GM21528 (cell line): ENCODE measurements around the gene NFIX.

Source experiments
- ATAC-seq: cut with Tn5 transposase; IDR thresholded peaks from one replicate; pipeline ENCODE4 v1.9.1; 2021; ENCODE audit warnings: mild to moderate bottlenecking, moderate library complexity; ENCODE audit not compliant: unreplicated experiment, low FRiP score

NFIX gene

GRCh38 chr19:13117772-13118423 is 122.6 kb downstream of the NFIX start, which contains the start of gene NACC1:
Gene NACC1 (plus strand): TSS chr19:13118264. CDS start chr19:13135208, 16,944 bp downstream.
- ATAC-seq, result peak; percentile 50

GRCh38 chr19:13118424-13119193 is 123.3 kb downstream of the NFIX start:
- ATAC-seq, result no peak

GRCh38 chr19:13119627-13120026 is 124.4 kb downstream of the NFIX start:
- ATAC-seq, result no peak

GRCh38 chr19:13120031-13120430 is 124.8 kb downstream of the NFIX start:
- no peak for ATAC-seq

- no peak for ATAC-seq
Observed at GRCh38 chr19:13120817-13121216, 125.5 kb downstream of the NFIX start.

- ATAC-seq, result no peak
Observed at GRCh38 chr19:13121551-13122274, 126.4 kb downstream of the NFIX start.

- ATAC-seq, result no peak
Observed at GRCh38 chr19:13122275-13122878, 127.1 kb downstream of the NFIX start.

- ATAC-seq, result no peak
Observed at GRCh38 chr19:13122980-13123957, 128.0 kb downstream of the NFIX start.

GRCh38 chr19:13127051-13127450 is 131.8 kb downstream of the NFIX start:
- no peak for ATAC-seq

GRCh38 chr19:13127811-13128575 is 132.7 kb downstream of the NFIX start:
- ATAC-seq, result no peak

GRCh38 chr19:13128583-13128982 is 133.3 kb downstream of the NFIX start:
- ATAC-seq, result no peak

- no peak for ATAC-seq
Observed at GRCh38 chr19:13129384-13129783, 134.1 kb downstream of the NFIX start.

GRCh38 chr19:13130886-13131490 is 135.7 kb downstream of the NFIX start:
- ATAC-seq, result no peak

- no peak for ATAC-seq
Observed at GRCh38 chr19:13132471-13133180, 137.4 kb downstream of the NFIX start.

GRCh38 chr19:13133241-13133870 is 138.1 kb downstream of the NFIX start:
- ATAC-seq, result no peak

- ATAC-seq, result no peak
Observed at GRCh38 chr19:13134626-13135025, 139.4 kb downstream of the NFIX start.
